HL-60 (cell line): Measurements from ENCODE around the gene PTPRD.

ENCODE experiments used
- DNase-seq, 2 experiments: peaks; one replicate each; pipeline ENCODE4 v3.0.0-alpha.2; 2010 to 2020; ENCODE audit warnings: low read depth in 1 of 2, low spot score in 1 of 2
- H3K27ac ChIP-seq: fragments of 250-450 bp; sonication (Bioruptor Pico); replicated peaks from 2 replicates; pipeline ENCODE4 v1.5.1; 2020; ENCODE audit warnings: mild to moderate bottlenecking, moderate library complexity
- H3K27me3 ChIP-seq: fragments of 250-450 bp; sonication (Bioruptor Pico); 2 replicates; pipeline ENCODE4 v1.5.1; 2021; ENCODE audit warnings: mild to moderate bottlenecking, moderate library complexity; ENCODE audit not compliant: insufficient read depth, poor library complexity, severe bottlenecking
- H3K4me3 ChIP-seq: replicated peaks from 2 replicates; pipeline ENCODE4 v1.5.1; 2011; ENCODE audit warnings: mild to moderate bottlenecking, control low read depth, low read length; ENCODE audit not compliant: insufficient read depth
- CTCF ChIP-seq: IDR thresholded peaks from one replicate; pipeline ENCODE4 v1.5.1; 2011; ENCODE audit warnings: low read length, control low read depth, inconsistent platforms; ENCODE audit not compliant: insufficient read depth
- GABPA ChIP-seq: IDR thresholded peaks from 2 replicates; pipeline ENCODE4 v1.6.1; 2012; ENCODE audit warnings: low read depth
- POLR2AphosphoS5 ChIP-seq: IDR thresholded peaks from 2 replicates; pipeline ENCODE4 v1.6.1; 2012; ENCODE audit warnings: low read depth
- REST ChIP-seq: IDR thresholded peaks from 2 replicates; pipeline ENCODE4 v1.6.1; 2012; ENCODE audit warnings: low read depth; ENCODE audit not compliant: insufficient replicate concordance
- SPI1 ChIP-seq: IDR thresholded peaks from 2 replicates; pipeline ENCODE4 v1.6.1; 2012; ENCODE audit warnings: low read depth, mild to moderate bottlenecking, borderline replicate concordance

Gene PTPRD

GRCh38 chr9:10127867-10128266, 484.9 kb downstream of the PTPRD start:
- TF ChIP-seq SPI1 (no peak), POLR2AphosphoS5 (no peak), GABPA (no peak), REST (no peak), CTCF (no peak)
- Histone ChIP-seq H3K27me3 (no peaks in the 10 kb centered on the region), H3K27ac (no peak overlapping the region), H3K4me3 (no peak overlapping the region)
- no peak for DNase-seq

- TF ChIP-seq POLR2AphosphoS5 (no peak), CTCF (no peak), SPI1 (no peak), GABPA (no peak), REST (no peak)
- DNase-seq, result no peak
- Histone ChIP-seq H3K27ac (no peak overlapping the region), H3K4me3 (no peak overlapping the region), H3K27me3 (no peaks in the 10 kb centered on the region)
Observed at GRCh38 chr9:10112798-10113197, 500.0 kb downstream of the PTPRD start.

- Histone ChIP-seq H3K27me3 (no peaks in the 10 kb centered on the region), H3K4me3 (no peak overlapping the region), H3K27ac (no peak overlapping the region)
- TF ChIP-seq POLR2AphosphoS5 (no peak), REST (no peak), SPI1 (no peak), GABPA (no peak), CTCF (no peak)
- no peak for DNase-seq
Observed at GRCh38 chr9:10112070-10112469, 500.7 kb downstream of the PTPRD start.
